HG03521 (cell line): ENCODE results near the gene FRA10AC1.

ENCODE experiments used
- ATAC-seq: cut with Tn5 transposase; IDR thresholded peaks from one replicate; pipeline ENCODE4 v1.9.1; 2021; ENCODE audit warnings: mild to moderate bottlenecking, moderate library complexity; ENCODE audit not compliant: unreplicated experiment

FRA10AC1 gene

GRCh38 chr10:93630625-93631557 lies 71.5 kb downstream of the FRA10AC1 start:
- ATAC-seq, result no peak

- no peak for ATAC-seq
These were observed 72.6 kb downstream of the FRA10AC1 start for GRCh38 chr10:93629647-93630305.

- ATAC-seq, result no peak
These were observed 73.5 kb downstream of the FRA10AC1 start for GRCh38 chr10:93628858-93629257.

- no peak for ATAC-seq
These were observed 79.5 kb downstream of the FRA10AC1 start for GRCh38 chr10:93622942-93623341.

GRCh38 chr10:93620925-93621324 lies 81.5 kb downstream of the FRA10AC1 start:
- no peak for ATAC-seq
